GM18517 (cell line): ENCODE measurements around the gene CD27.
A peak's percentile ranks its signal among the peaks of the same experiment; 100 is the strongest.

ENCODE experiments used
- ATAC-seq: cut with Tn5 transposase; IDR thresholded peaks from one replicate; pipeline ENCODE4 v1.9.1; 2021; ENCODE audit warnings: mild to moderate bottlenecking, moderate library complexity; ENCODE audit not compliant: unreplicated experiment

Gene CD27

DNA sequence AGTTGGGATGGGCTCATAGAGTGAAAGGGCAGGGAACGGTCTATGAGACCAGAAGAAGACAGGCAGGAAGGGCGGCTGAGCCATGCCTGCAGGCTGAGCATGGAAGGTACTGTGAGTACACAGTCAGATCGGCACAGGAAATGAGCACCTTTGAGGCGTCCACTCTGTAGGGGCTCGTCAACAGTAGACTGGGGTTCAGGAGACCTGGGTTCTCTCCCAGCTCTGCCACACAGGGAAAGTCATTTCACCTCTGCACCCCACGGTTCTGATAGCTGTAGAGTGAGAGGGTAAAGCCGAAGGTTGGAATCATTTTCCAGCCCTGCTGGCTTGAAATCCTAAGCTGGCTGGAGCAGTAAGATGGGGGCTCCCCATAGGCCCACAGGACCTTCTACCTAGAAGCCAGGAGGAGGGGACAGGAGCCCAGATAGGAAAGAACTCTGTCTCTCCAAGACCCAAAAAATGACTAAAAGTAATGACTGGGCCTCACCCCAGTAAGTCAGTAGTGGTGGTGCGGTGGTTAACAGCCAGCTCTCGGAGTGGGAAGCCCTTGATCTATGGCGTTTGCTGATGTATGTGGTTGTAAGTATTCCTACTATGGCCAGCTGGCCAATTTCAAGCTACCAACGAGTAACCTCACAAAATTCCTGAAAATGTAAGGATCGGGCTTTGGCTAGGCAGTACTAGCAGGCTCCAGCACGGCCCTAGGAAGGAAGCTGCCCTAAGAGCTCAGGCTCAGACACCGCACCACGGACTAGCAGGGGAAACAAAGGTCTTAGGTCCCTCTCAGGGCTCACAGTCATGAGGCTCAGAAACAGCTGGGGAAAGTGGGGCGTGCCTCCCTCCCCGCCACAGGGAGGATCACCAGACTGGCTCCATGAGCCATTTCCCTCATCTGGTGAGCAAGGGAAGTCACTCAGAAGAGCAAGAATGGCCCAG is 10.3 kb upstream of the CD27 start:
- no peak for ATAC-seq

DNA sequence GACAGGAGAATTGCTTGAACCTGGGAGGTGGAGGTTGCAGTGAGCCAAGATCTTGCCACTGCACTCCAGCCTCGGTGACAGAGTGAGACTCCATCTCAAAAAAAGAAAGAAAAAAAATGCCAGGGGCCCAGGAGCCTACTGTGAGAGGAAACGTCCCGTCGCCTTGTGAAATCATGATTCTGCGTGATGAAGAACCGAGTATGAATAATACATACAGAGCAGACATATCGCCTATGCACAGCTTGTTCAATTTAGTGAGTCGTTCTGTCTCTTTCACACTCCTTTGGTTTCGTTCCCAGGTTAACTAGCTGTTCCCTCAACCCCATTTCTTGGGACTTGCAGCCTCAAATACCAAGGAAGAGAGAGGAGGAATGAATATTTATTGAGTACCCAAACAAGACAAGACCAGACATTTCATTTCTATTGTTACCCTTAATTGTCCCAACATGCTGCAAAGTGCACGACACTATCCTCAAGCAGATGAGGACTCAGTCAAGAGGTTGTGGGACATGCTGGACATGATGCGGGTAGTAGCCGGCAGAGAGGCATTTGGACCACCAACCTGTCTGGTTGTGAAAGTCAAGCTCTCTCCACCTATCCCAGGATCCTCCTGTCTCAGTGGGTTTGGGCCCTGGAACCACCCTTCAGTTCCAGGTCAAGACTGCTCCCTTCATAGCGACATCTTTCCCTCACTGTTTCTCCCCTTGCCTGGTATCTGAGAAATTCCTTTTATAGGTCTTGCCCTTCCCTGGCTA is 8.6 kb upstream of the CD27 start:
- no peak for ATAC-seq

DNA sequence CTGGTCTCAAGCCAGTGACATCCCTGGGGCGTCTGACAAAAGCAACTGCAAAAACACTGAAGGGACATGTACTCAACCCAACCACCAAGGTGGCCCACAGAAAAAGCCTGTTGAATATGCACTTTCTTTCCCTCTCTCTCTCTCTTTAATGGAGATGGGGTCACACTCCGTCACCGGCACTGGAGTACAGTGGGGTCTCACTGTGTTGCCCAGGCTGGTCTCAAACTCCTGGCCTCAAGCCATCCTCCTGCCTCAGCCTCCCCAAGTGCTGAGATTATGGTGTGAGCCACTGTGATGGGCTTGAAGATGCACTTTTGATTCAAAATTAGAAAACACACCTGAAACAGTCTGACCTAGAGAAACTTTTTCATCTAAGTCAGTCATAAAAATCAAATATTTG is 7.2 kb upstream of the CD27 start:
- ATAC-seq: no peak

DNA sequence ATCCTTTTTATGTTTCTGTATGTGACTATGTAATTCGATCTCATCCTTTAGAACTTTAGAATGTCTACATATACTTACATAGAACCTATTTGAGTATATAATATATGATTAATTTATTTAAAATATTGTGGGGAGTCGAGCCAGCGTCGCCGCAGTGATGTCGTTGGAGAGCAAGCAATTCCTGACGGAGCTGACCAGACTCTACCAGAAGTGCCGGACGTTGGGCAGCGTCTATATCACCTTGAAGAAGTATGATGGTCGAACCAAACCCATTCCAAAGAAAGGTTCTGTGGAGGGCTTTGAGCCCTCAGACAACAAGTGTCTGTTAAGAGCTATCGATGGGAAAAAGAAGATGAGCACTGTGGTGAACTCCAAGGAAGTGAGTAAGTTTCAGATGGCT is 6.4 kb upstream of the CD27 start:
- ATAC-seq: no peak

DNA sequence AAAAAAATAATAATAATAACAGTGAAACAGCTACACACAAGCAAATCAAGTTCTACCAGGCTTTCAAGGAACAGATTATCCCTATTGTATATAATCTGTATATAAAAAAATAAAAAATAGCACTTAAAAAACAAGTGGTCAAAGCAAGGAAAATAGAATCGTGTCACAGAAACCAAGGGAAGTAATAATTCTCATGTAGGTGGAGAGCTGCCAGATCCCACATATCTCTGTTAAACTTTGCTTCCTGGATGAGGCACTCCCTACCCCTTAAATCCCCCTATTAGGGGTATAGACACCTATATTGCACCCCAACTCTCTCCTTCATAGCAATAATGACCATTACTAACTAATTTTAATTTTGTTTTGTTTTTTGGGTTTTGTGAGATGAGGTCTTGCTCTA is 4.4 kb upstream of the CD27 start:
- no peak for ATAC-seq

DNA sequence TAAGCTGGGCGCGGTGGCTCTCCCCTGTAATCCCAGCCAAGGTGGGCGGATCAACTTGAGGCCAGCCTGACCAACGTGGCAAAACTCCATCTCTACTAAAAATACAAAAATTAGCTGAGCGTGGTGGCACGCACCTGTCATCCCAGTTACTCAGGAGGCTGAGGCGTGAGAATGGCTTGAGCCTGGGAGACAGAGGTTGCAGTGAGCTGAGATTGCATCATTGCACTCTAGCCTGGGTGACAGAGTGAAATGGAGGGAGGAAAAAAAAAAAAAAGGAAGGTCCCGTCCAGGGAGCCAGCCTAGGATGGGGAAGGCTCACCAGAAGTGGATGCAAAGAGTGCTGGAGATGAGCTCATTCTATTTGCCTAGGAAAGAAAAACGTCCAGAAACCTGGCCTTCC is 1.9 kb upstream of the CD27 start:
- no peak for ATAC-seq

DNA sequence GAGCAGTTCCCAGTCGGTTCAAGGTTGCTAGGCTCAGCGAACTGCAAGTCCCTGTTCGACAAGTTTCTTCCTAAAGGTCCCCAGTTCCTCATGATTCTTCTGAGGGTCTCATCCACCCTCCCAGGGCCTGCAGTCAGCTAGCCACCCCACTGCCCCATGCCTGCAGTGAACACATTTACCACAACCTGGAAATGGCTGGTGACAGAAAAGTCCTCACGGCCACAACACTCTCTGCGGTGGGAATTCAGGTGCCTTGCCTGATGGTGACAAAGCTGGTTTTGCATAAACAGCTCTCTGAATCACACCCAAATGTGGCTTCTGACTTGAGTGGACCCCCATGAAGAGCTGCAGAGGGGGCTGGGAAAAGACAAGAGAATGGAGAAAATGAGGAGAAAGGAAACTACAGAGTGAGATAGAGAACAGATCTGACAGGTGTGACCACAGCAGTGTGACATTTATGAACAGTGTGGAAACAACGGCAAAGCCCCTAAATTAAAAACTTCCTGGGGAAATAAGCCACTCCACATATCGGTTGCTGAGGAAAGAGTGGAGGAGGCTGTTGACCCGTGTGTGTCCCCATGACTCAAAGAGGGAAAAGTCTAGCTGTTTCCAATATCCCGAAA is 1.3 kb upstream of the CD27 start:
- no peak for ATAC-seq

DNA sequence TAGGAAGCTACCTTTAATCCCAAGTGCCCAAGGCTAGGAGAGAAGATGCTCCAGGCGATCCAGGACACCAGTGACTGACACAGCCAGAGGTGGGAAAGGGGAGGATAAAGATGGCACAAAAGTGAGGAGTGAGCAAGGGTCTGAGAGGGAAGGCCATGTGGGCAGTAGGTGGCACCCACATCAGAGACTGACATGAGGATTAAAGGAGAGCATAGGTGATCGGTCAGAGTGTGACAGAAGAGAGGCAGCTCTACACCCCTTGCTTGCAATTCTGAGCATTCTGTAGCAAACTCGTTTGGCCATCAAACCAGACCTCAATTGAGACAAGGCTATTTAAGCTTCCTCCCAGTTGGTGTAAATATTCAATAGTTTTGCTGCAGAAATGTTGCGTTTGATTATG is 724 bp upstream of the CD27 start:
- no peak for ATAC-seq

DNA sequence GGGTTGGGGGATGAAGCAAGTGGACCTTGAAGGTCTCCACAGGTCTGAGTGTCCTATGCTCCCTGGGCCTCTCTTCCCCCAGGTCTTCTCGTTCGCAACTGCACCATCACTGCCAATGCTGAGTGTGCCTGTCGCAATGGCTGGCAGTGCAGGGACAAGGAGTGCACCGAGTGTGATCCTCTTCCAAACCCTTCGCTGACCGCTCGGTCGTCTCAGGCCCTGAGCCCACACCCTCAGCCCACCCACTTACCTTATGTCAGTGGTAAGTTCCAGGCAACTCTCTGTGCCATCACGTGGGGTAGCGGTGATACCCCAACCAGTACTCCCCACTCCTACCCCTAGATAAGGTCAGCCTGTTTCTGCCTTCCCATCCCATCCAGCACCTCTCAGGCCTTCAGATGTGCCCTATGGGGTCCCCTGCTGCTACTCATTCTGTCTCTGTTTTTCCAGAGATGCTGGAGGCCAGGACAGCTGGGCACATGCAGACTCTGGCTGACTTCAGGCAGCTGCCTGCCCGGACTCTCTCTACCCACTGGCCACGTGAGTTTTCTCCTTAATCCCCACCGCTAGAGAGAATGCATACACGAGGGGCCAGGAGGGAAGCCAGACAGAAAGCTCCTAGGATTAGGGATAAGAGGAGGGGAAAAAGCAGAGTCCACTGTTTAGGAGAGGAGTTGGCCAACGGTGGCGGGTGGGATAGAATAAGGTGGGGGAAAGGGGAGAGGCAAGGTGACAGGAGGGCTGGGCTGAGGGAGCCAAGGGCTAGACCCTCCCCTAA is 5.5 kb downstream of the CD27 start:
- ATAC-seq: no peak

DNA sequence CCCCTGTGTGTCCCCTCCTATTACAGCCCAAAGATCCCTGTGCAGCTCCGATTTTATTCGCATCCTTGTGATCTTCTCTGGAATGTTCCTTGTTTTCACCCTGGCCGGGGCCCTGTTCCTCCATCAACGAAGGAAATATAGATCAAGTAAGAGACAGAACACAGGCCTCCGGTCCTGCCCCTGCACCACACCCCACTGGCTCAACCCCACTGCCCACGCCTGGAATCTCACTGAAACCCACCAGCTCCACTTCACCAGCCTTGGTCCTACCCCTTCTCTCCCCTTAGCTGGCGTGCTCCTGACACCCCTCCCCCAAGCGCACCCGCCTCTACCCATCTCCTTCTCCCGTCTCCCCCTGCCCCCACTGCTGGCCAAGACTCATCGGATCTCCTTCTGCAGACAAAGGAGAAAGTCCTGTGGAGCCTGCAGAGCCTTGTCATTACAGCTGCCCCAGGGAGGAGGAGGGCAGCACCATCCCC is 6.2 kb downstream of the CD27 start:
- ATAC-seq: no peak

DNA sequence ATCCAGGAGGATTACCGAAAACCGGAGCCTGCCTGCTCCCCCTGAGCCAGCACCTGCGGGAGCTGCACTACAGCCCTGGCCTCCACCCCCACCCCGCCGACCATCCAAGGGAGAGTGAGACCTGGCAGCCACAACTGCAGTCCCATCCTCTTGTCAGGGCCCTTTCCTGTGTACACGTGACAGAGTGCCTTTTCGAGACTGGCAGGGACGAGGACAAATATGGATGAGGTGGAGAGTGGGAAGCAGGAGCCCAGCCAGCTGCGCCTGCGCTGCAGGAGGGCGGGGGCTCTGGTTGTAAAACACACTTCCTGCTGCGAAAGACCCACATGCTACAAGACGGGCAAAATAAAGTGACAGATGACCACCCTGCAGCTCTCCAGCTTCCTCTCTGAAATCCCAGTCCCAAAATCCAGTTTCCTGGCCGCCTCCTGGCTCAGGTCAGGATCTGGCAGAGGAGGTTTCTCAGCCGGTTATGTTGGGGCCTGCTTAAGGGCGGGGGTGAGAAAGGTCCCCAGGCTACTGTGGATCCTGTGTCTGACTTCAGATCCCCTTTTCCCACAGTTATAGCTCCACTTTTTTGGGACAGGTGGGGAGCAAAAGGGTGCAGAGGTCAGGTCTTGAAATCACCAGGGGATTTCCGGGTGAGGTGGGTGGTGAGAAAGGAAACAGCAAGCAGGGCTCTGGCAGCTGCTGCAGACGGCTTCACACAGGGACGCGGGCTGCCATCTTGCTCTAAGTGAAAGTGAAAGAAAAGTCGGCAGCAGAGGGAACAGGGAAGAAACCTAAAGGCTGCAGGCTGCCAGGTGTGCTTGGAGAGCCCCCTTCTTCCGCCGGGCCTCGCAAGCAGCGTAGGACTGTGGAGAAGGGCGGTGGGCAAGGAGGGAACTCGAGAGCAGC is 6.8 kb downstream of the CD27 start, which contains the start of gene TAPBPL:
Gene TAPBPL (plus strand): TSS at position 695 of the 897 bp plus-strand sequence. CDS start 207 bp downstream, outside the sequence.
- ATAC-seq: peak; percentile 66

DNA sequence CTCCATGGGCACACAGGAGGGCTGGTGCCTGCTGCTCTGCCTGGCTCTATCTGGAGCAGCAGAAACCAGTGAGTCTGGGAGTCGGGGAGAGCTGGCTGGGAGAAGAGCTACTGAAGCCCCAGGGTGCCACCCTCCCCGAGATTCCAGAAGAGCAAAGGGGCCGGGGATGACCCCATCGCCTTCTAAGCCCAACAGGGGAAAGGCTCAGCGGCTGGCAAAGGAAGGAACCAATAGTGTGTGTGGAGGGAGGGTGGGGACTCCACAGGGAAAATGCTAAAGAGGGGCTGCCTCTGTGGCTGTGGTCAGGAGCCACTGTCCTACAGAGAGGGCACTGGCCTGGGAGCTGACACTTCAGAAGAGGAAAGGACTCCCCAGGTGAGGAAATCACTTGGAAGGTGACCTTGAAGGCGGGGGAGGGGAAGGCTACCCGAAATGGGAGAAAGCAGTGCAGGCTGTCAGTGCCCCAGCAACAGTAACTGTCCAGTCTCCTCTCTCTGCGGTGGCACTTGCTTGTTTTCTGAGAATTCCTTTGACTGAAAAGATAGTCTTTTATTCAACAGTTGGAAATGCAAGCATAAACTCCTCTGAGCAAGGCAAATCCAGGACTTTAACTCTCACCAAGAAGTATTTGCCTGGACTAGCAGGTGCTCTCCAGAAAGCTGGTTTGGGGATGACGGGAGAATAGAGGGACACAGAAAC is 7.6 kb downstream of the CD27 start:
- peak; percentile 2 for ATAC-seq

DNA sequence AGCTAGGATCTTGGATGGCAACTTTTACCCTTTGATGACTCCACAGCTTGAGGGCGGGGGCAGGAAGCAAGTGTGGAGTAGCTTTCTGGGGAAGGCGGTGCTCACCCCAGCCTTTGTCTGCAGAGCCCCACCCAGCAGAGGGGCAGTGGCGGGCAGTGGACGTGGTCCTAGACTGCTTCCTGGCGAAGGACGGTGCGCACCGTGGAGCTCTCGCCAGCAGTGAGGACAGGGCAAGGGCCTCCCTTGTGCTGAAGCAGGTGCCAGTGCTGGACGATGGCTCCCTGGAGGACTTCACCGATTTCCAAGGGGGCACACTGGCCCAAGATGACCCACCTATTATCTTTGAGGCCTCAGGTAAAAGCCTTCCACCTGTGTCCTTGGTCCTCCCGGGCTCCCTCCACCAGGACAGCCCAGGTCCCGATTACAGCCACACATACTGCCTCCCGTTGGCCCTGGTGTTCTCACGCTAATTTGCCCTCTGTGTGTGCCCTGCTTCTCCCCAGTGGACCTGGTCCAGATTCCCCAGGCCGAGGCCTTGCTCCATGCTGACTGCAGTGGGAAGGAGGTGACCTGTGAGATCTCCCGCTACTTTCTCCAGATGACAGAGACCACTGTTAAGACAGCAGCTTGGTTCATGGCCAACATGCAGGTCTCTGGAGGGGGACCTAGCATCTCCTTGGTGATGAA is 8.3 kb downstream of the CD27 start:
- no peak for ATAC-seq

DNA sequence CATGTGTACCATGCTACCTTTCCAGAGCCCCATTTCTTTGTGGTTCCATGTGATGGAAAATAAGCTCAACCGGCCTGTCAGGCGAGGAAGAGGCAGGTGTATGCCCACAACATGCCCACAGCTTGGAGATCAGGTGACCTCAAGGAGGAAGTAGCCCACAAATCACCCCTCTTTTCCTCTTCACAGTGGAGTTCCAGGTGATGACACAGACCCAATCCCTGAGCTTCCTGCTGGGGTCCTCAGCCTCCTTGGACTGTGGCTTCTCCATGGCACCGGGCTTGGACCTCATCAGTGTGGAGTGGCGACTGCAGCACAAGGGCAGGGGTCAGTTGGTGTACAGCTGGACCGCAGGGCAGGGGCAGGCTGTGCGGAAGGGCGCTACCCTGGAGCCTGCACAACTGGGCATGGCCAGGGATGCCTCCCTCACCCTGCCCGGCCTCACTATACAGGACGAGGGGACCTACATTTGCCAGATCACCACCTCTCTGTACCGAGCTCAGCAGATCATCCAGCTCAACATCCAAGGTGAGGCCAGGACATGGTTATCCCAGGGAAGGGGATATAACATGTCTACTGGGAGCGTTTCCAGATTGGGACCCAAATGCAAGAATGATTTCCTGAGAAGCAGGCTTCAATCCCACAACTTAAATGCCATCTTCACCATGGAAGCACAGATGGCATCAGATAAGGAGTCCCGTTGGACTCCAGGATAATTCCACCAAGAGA is 12.6 kb downstream of the CD27 start:
- ATAC-seq: no peak

DNA sequence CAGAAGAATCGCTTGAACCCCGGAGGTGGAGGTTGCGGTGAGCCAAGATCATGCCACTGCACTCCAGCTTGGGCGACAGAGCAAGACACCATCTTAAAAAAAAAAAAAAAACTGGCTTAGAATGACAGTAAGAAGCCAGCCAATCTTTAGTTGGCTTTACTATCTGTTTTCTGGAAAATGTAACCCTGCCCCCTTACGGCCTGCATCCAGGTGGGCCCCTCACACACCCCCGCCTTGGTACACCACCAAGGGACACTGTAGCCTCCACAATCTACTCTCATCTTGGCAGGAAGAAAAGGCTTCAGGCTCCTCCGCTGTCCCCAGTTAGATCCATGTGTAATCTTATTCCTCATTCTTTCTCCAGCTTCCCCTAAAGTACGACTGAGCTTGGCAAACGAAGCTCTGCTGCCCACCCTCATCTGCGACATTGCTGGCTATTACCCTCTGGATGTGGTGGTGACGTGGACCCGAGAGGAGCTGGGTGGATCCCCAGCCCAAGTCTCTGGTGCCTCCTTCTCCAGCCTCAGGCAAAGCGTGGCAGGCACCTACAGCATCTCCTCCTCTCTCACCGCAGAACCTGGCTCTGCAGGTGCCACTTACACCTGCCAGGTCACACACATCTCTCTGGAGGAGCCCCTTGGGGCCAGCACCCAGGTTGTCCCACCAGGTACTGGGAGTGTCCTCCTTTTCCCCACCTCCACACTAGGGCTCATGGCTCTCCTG is 13.7 kb downstream of the CD27 start:
- no peak for ATAC-seq

DNA sequence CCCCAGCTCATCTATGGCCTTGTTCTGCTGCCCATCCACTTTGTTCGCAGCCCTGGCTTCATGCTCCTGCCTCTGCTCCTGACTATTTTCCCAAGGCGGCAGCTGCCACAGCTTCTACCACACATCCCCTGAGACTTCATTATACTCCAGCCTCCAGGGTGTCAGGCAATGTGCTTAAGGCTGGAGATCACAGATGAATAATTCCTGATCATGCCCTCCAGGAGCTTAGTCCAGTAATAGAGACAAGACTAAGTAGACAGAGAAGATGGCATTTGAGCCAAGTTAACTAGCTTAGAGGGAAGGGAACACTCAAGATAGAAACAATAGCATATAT is 14.2 kb downstream of the CD27 start:
- ATAC-seq: no peak

DNA sequence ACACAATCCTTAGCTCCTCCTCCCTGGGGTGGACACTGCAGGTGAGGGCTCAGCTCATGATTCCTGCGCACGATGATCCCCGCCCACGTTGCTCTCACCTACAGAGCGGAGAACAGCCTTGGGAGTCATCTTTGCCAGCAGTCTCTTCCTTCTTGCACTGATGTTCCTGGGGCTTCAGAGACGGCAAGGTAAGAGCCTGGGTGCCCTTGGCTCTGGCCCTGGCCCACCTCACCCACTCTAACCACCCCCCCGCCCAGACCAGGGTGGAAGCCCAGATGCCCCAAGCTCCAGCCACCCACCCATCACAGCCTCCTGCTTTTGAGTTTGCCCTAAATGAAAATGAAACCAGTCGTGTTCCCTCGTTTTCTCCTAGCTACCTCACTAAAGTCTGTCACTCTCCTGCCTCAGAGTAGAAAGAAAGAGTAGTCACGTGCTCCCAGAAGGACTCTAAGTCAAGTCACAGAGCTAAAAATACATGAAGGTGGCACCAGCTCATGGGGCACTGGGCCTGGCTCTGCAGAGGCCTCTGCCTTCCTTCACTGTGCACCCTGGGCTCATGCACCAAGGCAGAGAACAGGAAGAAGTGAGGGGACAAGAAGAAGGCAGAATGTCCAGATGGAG is 16.1 kb downstream of the CD27 start:
- ATAC-seq: no peak
